Activated CD4-positive, CD25-positive, alpha-beta regulatory T cell (primary cell): ENCODE results near the gene RAB27A.
A peak's percentile ranks its signal among the peaks of the same experiment; 100 is the strongest.
"Not testable (repeated sequence)": the region's sequence is repeated elsewhere in the genome, so short reads cannot be mapped to it uniquely, and the experiment has no call there.

ENCODE experiments used
- DNase-seq, 4 experiments: peaks; one replicate each; lab custom pipeline; 2025; lab: John Stamatoyannopoulos, UW

RAB27A gene

DNA sequence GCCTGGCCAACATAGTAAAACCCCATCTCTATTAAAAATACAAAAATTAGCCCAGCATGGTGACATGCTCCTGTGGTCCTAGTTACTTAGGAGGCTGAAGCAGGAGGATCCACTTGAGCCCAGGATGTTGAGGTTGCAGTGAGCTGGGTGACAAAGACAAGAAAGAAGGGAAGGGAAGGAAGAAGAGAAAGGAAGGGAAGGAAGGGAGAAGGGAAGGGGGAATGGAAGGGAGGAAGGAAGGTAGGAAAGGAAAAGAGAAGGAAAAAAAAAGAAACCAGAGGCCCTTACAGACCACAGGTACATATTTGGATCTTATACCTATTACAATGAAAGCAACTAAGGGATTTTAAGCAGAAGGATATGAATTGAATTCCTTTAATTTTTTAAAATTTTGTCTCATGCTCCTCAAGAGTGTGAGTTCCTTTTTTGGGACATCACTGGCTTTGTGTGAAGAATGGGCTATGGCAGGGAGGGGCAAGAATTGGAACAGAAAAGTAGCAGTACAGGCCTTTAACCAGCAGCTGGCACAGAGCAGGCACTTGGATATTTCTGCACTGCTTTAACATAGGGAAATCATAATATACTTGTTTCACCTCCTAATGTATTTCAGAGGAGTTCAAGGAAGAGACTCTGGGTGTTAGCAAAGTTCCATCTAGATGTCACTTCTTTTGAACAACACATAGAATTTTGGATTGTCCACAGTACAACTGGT is 7.9 kb downstream of the RAB27A start:
- no peak for DNase-seq

- DNase-seq, result not testable (repeated sequence)
Observed at GRCh38 chr15:55280589-55280988, 9.0 kb downstream of the RAB27A start.

DNA sequence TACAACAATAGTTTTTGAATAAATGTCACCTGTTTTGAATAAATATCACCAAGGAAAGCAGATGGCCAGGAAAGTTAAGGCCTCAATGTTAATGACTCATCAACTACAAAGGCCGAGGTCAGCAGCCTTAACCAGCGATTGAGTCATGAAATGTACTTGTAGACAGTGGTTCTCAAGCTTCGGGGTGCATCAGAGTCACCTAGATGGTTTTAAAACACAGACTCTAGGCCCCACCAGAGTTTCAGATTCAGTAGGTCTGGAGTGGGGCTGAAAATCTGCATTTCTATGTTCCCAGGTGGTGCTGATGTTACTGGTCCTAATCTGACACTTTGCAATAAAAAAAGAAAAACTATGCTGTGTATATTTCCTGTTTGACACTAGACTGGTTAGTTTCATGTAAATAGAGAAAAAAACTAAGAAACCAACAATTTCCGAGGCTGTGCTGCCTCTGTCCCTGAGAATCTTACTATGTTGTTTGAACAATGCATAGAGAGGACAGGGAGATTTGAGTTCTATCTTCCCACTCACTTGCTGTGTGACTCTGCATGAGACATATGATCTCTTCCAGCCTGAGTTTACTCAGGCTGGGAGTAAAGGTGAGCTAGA is 9.8 kb downstream of the RAB27A start:
- peak in 2 of 4 experiments; percentile 3 to 11 for DNase-seq

DNA sequence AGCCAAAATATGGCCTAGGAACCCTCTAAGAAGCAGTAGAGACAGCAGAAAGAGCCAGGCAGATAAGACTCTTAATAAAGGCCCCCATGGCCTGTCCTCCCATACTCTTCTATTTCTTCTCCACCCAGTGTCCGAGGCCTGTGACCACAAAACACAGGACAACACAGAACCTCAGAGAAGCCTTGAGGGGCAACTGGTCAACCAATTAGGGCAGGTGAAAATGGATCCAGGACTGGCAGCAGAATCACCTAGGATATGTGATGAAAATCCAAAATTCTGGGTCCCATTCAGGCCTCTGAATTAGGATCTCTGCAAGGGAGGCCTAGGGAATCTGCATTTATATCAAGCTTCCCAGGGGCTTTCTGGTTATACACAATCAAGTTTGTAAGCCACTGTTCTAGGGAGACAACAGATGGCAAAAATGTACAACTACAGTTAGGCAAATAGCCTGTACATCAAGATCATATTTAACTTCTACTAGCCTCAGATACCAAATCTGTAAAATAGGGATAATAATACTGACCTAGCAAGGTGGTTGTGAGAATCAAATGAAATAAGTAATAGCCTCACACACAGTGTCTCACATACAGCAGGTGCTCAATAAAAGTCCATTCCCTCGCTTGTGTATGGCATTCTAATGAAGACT is 10.4 kb downstream of the RAB27A start:
- DNase-seq, result no peak

DNA sequence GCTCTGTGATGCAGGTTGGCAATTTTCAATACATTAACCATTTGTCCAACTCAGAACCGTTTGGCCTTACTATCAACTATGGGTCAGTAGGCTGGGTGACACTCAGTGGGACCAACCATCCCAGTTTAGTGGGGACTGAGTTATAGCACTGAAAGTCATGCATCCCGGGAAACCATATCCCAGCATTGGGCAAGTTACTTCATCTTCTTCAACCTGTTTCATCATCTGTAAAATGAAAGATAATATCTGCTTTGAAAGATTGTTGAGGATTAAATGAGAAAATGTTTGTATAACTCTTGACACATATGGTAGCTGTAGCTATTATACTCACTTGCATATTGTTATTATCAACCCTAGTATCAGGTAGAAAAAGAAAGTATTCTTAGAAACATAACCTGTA is 11.9 kb downstream of the RAB27A start:
- no peak for DNase-seq

- no peak for DNase-seq
Observed at GRCh38 chr15:55277116-55277564, 12.5 kb downstream of the RAB27A start.

DNA sequence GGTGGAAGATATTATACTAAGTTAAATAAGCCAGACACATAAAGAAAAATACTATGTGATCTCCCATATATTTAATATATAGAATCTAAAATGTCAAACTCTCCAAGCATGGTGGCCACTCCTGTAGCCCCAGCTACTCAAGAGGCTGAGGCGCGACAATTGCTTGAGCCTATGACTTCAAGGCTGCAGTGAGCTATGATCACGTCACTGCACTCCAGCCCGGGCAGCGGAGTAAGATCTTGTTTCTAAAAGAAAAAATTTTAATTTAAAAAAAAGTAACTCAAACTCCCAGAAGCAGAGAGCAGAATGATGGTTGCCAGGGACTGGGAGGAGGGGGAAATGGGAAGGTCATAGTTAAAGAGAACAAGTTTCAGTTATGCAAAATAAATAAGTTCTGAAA is 13.3 kb downstream of the RAB27A start:
- no peak for DNase-seq

GRCh38 chr15:55270291-55270690 is 19.3 kb downstream of the RAB27A start:
- DNase-seq, result no peak

GRCh38 chr15:55268176-55268695 is 21.4 kb downstream of the RAB27A start:
- DNase-seq, result no peak

- peak in 3 of 4 experiments; percentile 3 to 36 (median 35) for DNase-seq
Observed at GRCh38 chr15:55267401-55268175, 22.0 kb downstream of the RAB27A start.

GRCh38 chr15:55266547-55266946 is 23.1 kb downstream of the RAB27A start:
- no peak for DNase-seq

DNA sequence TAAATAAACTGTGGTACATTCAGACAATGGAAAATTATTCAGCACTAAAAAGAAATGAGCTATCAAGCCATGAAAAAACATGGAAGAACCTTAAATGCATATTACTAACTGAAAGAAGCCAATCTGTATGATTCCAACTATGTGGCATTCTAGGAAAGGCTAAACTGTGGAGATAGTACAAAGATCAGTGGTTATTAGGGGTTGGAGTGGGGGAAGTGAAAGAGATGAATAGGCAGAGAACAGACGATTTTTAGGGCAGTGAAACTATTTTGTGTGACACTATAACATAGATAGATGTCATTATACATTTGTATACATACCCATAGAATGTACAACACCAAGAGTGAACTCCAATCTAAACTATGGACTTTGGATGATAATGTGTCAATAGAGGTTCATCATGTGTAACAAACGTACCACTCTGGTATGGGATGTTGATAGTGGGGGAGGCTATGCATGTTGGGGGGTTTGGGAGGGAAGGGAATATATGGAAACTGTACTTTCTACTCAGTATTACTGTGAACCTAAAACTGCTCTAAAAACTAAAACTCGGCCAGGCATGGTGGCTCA is 29.0 kb downstream of the RAB27A start:
- no peak for DNase-seq

- DNase-seq, result no peak
Observed at GRCh38 chr15:55257938-55258337, 31.7 kb downstream of the RAB27A start.

- DNase-seq, result no peak
Observed at GRCh38 chr15:55257012-55257670, 32.5 kb downstream of the RAB27A start.

GRCh38 chr15:55256281-55257011 is 33.2 kb downstream of the RAB27A start:
- no peak for DNase-seq

- no peak for DNase-seq
Observed at GRCh38 chr15:55255714-55256113, 33.9 kb downstream of the RAB27A start.

DNA sequence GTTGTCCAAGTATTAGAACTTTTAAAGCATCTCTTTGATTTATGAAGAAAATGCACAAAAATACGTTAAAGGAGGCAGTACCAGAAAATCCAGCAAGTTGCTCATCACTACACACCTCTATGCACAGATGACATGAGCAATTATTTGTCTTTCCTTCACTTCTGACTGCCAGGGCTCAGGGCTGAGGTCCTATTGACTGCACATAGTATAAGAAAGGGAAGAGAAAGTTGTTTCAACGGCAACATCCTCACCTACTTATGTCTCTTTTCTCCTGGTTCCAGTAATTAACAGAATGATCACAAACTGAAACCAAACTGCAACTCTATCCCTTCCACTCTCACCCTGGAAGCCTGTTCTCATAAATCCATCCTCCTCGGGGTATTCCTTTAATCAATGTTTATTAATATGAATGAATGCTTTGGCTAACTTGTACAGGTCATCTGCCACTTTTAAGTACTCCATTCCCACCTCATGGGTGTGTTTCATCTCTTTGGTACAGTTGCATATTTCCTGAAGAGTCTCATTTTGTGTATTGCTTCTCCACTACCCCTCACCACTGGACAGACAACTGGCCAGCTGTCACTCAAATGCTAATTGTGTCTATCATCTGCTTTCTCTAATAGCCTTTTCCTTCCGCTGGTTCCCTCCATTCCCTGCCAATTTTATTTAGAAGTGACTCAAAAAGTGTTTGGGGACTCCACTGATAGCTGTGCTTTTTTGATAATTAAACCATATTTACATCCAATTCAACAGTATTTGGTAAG is 34.5 kb downstream of the RAB27A start:
- no peak for DNase-seq

GRCh38 chr15:55253580-55253979 is 36.0 kb downstream of the RAB27A start:
- DNase-seq, result no peak

- not testable (repeated sequence) for DNase-seq
Observed at GRCh38 chr15:55252201-55252600, 37.4 kb downstream of the RAB27A start.

- DNase-seq, result no peak
Observed at GRCh38 chr15:55250941-55251340, 38.7 kb downstream of the RAB27A start.
